Stimulated activated effector memory CD8-positive, alpha-beta T cell treated with anti-CD3 and anti-CD28 coated beads, Interleukin-12 subunit alpha, Interleukin-12 subunit beta, amount 100 ng/mL, for 72 hours (primary cell): ENCODE measurements around the gene GTF3C5.
"Not testable (repeated sequence)": the region's sequence is repeated elsewhere in the genome, so short reads cannot be mapped to it uniquely, and the experiment has no call there.

Experiments used
- ATAC-seq: fragments of 150-1000 bp; cut with Tn5 transposase; 2 replicates; pipeline ENCODE4 v1.10.0; 2021
- DNase-seq, 2 donors: peaks; one replicate each; pipeline ENCODE4 v3.0.0; 2021 to 2022; ENCODE audit warnings: low spot score in 2 of 2
- H3K27ac Mint-ChIP-seq: one replicate; pipeline ENCODE4 v1.8.0; 2022; ENCODE audit warnings: mild to moderate bottlenecking, mixed read lengths
- H3K36me3 Mint-ChIP-seq: one replicate; pipeline ENCODE4 v1.8.0; 2022; ENCODE audit warnings: mild to moderate bottlenecking, mixed read lengths
- H3K4me1 Mint-ChIP-seq: one replicate; pipeline ENCODE4 v1.8.0; 2022; ENCODE audit warnings: mixed read lengths
- H3K4me3 Mint-ChIP-seq: one replicate; pipeline ENCODE4 v1.8.0; 2022; ENCODE audit warnings: mild to moderate bottlenecking, mixed read lengths
- H3K9me3 Mint-ChIP-seq: one replicate; pipeline ENCODE4 v1.8.0; 2022; ENCODE audit warnings: mixed read lengths

The GTF3C5 gene

DNA sequence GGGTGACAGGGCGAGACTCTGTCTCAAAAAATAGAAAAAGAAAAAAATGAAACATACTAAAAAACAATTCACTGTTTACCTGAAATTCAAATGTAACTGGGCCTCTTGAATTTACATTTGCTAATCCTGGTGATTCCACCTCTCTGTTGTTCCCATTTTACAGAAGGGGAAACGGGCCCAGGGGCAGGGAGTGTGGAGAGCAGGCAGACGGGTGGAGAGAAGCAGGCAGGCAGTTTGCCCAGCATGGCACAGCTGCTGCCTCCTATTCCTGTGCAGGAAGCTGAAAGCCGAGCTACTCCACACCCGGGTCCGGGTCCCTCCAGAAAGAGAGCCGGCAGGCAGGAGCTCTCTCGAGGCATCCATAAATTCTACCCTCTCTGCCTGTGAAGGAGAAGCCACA lies 31.8 kb downstream of the GTF3C5 start:
- H3K9me3 Mint-ChIP-seq, H3K4me3 Mint-ChIP-seq, H3K36me3 Mint-ChIP-seq, H3K27ac Mint-ChIP-seq, DNase-seq, ATAC-seq: not testable (repeated sequence)
- H3K4me1 Mint-ChIP-seq = peaks cover 31% of the 10 kb centered on the region

DNA sequence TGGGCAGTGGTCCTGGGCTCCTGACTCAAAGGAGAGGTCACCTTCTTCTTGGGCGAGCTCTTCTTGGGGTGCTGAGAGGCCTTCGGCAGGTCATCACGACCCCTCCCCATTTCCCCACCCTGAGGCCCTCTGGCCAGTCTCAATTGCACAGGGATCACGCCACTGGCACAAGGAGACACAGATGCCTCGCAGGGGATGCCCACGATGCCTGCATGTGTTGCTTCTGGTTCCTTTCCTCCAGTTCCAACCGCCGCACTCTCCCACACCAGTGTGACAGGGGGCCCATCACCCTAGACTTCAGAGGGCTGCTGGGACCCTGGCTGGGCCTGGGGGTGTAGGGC lies 32.3 kb downstream of the GTF3C5 start:
- Mint-ChIP-seq H3K4me1 (peaks cover 26% of the 10 kb centered on the region), H3K36me3 (peaks cover 8% of the 10 kb centered on the region), H3K4me3 (no peak overlapping the region), H3K9me3 (no peaks in the 10 kb centered on the region), H3K27ac (peak overlapping the region; percentile 12)
- no peak for DNase-seq
- ATAC-seq = no peak

DNA sequence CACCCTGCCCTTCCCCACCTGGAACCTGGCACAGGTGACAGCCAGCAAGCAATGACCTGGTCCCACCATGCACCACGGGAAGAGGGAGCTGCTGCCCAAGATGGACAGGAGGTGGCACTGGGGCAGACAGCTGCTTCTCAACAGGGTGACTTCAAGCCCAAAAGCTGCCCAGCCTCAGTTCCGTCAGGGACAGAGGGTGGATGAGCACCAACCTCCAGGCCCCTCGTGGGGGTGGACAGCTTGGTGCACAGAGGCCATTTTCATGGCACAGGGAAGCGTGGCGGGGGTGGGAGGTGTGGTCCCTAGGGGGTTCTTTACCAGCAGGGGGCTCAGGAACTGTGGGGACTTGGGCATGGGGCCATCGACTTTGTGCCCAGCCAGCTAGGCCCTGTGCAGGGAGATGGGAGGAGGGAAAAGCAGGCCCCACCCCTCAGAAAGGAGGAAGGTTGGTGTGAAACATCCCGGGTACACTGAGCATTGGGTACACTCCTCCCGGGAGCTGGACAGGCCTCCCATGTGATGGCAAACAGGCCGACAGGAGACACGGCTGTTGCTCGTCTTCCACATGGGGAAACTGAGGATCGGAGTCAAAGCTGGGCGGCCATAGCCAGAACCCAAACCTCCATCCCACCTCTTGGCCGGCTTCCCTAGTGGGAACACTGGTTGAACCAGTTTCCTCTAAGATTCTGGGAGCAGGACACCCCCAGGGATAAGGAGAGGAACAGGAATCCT lies 32.9 kb downstream of the GTF3C5 start:
- H3K9me3 Mint-ChIP-seq = no peaks in the 10 kb centered on the region
- peaks cover 20% of the 10 kb centered on the region for H3K4me1 Mint-ChIP-seq
- H3K27ac Mint-ChIP-seq = peak overlapping the region; percentile 12
- H3K36me3 Mint-ChIP-seq = peaks cover 6% of the 10 kb centered on the region
- no peak overlapping the region for H3K4me3 Mint-ChIP-seq
- no peak for ATAC-seq
- no peak for DNase-seq

DNA sequence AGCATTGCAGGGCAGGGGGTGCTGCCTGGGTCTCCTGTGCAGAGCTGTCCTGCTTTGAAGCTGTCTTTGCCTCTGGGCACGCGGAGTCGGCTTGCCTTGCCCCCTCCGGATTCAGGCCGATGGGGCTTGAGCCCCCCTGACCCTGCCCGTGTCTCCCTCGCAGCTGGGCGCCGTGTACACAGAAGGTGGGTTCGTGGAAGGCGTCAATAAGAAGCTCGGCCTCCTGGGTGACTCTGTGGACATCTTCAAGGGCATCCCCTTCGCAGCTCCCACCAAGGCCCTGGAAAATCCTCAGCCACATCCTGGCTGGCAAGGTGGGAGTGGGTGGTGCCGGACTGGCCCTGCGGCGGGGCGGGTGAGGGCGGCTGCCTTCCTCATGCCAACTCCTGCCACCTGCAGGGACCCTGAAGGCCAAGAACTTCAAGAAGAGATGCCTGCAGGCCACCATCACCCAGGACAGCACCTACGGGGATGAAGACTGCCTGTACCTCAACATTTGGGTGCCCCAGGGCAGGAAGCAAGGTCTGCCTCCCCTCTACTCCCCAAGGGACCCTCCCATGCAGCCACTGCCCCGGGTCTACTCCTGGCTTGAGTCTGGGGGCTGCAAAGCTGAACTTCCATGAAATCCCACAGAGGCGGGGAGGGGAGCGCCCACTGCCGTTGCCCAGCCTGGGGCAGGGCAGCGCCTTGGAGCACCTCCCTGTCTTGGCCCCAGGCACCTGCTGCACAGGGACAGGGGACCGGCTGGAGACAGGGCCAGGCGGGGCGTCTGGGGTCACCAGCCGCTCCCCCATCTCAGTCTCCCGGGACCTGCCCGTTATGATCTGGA lies 33.7 kb downstream of the GTF3C5 start:
- Mint-ChIP-seq H3K9me3 (no peaks in the 10 kb centered on the region), H3K27ac (no peak overlapping the region), H3K36me3 (no peaks in the 10 kb centered on the region), H3K4me3 (no peak overlapping the region), H3K4me1 (peaks cover 13% of the 10 kb centered on the region)
- ATAC-seq (no peak), DNase-seq (no peak)

DNA sequence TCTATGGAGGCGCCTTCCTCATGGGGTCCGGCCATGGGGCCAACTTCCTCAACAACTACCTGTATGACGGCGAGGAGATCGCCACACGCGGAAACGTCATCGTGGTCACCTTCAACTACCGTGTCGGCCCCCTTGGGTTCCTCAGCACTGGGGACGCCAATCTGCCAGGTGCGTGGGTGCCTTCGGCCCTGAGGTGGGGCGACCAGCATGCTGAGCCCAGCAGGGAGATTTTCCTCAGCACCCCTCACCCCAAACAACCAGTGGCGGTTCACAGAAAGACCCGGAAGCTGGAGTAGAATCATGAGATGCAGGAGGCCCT lies 34.2 kb downstream of the GTF3C5 start:
- Mint-ChIP-seq H3K4me3 (no peak overlapping the region), H3K9me3 (no peaks in the 10 kb centered on the region), H3K36me3 (no peaks in the 10 kb centered on the region), H3K27ac (no peak overlapping the region), H3K4me1 (peaks cover 8% of the 10 kb centered on the region)
- ATAC-seq = no peak
- no peak for DNase-seq

DNA sequence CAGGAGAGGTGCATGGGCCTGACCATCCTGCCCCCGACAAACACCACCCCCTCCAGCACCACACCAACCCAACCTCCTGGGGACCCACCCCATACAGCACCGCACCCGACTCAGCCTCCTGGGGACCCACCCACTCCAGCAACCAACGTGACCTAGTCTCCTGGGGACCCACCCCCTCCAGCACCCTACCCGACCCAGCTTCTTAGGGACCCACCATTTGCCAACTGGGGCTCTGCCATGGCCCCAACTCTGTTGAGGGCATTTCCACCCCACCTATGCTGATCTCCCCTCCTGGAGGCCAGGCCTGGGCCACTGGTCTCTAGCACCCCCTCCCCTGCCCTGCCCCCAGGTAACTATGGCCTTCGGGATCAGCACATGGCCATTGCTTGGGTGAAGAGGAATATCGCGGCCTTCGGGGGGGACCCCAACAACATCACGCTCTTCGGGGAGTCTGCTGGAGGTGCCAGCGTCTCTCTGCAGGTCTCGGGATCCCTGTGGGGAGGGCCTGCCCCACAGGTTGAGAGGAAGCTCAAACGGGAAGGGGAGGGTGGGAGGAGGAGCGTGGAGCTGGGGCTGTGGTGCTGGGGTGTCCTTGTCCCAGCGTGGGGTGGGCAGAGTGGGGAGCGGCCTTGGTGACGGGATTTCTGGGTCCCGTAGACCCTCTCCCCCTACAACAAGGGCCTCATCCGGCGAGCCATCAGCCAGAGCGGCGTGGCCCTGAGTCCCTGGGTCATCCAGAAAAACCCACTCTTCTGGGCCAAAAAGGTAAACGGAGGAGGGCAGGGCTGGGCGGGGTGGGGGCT lies 35.6 kb downstream of the GTF3C5 start:
- ATAC-seq = no peak
- H3K9me3 Mint-ChIP-seq = no peaks in the 10 kb centered on the region
- H3K4me3 Mint-ChIP-seq = no peak overlapping the region
- DNase-seq = no peak
- H3K36me3 Mint-ChIP-seq = peaks cover 7% of the 10 kb centered on the region
- H3K27ac Mint-ChIP-seq = no peak overlapping the region
- peaks cover 1% of the 10 kb centered on the region for H3K4me1 Mint-ChIP-seq

DNA sequence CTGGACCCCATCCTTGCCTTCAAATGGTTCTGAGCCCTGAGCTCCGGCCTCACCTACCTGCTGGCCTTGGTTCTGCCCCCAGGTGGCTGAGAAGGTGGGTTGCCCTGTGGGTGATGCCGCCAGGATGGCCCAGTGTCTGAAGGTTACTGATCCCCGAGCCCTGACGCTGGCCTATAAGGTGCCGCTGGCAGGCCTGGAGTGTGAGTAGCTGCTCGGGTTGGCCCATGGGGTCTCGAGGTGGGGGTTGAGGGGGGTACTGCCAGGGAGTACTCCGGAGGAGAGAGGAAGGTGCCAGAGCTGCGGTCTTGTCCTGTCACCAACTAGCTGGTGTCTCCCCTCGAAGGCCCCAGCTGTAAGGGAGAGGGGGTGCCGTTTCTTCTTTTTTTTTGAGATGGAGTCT lies 36.2 kb downstream of the GTF3C5 start:
- ATAC-seq (no peak), DNase-seq (no peak)
- Mint-ChIP-seq H3K9me3 (no peaks in the 10 kb centered on the region), H3K4me3 (no peak overlapping the region), H3K36me3 (peaks cover 12% of the 10 kb centered on the region), H3K27ac (no peak overlapping the region), H3K4me1 (no peaks in the 10 kb centered on the region)

DNA sequence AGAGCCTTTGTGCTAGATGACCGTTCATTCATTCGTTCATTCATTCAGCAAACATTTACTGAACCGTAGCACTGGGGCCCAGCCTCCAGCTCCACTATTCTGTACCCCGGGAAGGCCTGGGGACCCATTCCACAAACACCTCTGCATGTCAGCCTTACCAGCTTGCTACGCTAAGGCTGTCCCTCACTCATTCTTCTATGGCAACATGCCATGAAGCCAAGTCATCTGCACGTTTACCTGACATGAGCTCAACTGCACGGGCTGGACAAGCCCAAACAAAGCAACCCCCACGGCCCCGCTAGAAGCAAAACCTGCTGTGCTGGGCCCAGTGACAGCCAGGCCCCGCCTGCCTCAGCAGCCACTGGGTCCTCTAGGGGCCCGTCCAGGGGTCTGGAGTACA lies 37.0 kb downstream of the GTF3C5 start:
- Mint-ChIP-seq H3K4me3 (no peak overlapping the region), H3K27ac (no peak overlapping the region), H3K36me3 (peaks cover 12% of the 10 kb centered on the region), H3K9me3 (no peaks in the 10 kb centered on the region), H3K4me1 (no peaks in the 10 kb centered on the region)
- DNase-seq (no peak), ATAC-seq (no peak)

DNA sequence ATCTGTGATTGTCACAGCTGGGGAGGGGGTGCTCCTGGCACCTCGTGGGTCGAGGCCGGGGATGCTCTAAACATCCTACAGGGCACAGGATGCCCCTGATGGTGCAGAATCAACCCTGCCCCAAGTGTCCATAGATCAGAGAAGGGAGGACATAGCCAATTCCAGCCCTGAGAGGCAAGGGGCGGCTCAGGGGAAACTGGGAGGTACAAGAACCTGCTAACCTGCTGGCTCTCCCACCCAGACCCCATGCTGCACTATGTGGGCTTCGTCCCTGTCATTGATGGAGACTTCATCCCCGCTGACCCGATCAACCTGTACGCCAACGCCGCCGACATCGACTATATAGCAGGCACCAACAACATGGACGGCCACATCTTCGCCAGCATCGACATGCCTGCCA lies 37.6 kb downstream of the GTF3C5 start:
- DNase-seq, H3K4me1 Mint-ChIP-seq, H3K27ac Mint-ChIP-seq, ATAC-seq, H3K4me3 Mint-ChIP-seq, H3K9me3 Mint-ChIP-seq: not testable (repeated sequence)
- H3K36me3 Mint-ChIP-seq = peaks cover 12% of the 10 kb centered on the region

DNA sequence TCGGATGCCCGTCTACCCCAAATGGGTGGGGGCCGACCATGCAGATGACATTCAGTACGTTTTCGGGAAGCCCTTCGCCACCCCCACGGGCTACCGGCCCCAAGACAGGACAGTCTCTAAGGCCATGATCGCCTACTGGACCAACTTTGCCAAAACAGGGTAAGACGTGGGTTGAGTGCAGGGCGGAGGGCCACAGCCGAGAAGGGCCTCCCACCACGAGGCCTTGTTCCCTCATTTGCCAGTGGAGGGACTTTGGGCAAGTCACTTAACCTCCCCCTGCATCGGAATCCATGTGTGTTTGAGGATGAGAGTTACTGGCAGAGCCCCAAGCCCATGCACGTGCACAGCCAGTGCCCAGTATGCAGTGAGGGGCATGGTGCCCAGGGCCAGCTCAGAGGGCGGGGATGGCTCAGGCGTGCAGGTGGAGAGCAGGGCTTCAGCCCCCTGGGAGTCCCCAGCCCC lies 39.7 kb downstream of the GTF3C5 start:
- H3K4me1 Mint-ChIP-seq, H3K27ac Mint-ChIP-seq, H3K4me3 Mint-ChIP-seq, DNase-seq, H3K9me3 Mint-ChIP-seq: not testable (repeated sequence)
- ATAC-seq = peak; percentile 31
- peaks cover 12% of the 10 kb centered on the region for H3K36me3 Mint-ChIP-seq

DNA sequence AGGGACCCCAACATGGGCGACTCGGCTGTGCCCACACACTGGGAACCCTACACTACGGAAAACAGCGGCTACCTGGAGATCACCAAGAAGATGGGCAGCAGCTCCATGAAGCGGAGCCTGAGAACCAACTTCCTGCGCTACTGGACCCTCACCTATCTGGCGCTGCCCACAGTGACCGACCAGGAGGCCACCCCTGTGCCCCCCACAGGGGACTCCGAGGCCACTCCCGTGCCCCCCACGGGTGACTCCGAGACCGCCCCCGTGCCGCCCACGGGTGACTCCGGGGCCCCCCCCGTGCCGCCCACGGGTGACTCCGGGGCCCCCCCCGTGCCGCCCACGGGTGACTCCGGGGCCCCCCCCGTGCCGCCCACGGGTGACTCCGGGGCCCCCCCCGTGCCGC lies 40.2 kb downstream of the GTF3C5 start:
- not testable (repeated sequence) for H3K9me3 Mint-ChIP-seq, DNase-seq, ATAC-seq, H3K27ac Mint-ChIP-seq, H3K4me3 Mint-ChIP-seq, H3K4me1 Mint-ChIP-seq
- peaks cover 12% of the 10 kb centered on the region for H3K36me3 Mint-ChIP-seq

DNA sequence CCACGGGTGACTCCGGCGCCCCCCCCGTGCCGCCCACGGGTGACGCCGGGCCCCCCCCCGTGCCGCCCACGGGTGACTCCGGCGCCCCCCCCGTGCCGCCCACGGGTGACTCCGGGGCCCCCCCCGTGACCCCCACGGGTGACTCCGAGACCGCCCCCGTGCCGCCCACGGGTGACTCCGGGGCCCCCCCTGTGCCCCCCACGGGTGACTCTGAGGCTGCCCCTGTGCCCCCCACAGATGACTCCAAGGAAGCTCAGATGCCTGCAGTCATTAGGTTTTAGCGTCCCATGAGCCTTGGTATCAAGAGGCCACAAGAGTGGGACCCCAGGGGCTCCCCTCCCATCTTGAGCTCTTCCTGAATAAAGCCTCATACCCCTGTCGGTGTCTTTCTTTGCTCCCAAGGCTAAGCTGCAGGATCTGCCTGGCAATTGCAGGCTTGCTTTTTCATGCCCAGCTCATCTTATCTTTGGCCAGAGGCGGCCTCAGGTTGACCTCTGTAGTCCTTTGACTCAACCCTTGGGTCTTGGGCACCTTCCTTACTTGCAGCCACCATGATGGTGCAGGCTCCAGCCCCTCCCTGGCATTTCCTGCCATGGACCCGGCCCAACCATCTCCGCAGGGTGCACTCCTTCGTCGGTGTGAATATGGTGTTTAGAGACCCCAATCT lies 40.8 kb downstream of the GTF3C5 start:
- peak overlapping the region; percentile 52 for H3K27ac Mint-ChIP-seq
- no peaks in the 10 kb centered on the region for H3K4me1 Mint-ChIP-seq
- ATAC-seq = no peak
- H3K4me3 Mint-ChIP-seq = no peak overlapping the region
- peaks cover 12% of the 10 kb centered on the region for H3K36me3 Mint-ChIP-seq
- DNase-seq = no peak
- H3K9me3 Mint-ChIP-seq = no peaks in the 10 kb centered on the region

DNA sequence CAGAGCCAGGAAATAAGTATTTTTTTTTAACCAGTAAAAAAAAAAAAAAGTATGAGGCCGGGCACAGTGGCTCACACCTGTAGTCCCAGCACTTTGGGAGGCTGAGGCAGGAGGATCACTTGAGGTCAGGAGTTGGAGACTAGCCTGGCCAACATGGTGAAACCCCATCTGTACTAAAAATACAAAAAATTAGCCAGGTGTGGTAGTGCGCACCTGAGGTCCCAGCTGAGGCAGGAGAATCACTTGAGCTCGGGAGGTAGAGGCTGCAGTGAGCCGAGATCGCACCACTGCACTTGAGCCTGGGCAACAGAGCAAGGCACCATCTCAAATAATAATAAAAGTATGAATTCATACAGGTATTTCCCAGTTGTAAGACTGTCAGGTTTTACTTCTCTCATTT lies 41.4 kb downstream of the GTF3C5 start:
- ATAC-seq, DNase-seq, H3K9me3 Mint-ChIP-seq, H3K4me3 Mint-ChIP-seq, H3K4me1 Mint-ChIP-seq: not testable (repeated sequence)
- Mint-ChIP-seq H3K27ac (peak overlapping the region; percentile 52), H3K36me3 (peaks cover 12% of the 10 kb centered on the region)

DNA sequence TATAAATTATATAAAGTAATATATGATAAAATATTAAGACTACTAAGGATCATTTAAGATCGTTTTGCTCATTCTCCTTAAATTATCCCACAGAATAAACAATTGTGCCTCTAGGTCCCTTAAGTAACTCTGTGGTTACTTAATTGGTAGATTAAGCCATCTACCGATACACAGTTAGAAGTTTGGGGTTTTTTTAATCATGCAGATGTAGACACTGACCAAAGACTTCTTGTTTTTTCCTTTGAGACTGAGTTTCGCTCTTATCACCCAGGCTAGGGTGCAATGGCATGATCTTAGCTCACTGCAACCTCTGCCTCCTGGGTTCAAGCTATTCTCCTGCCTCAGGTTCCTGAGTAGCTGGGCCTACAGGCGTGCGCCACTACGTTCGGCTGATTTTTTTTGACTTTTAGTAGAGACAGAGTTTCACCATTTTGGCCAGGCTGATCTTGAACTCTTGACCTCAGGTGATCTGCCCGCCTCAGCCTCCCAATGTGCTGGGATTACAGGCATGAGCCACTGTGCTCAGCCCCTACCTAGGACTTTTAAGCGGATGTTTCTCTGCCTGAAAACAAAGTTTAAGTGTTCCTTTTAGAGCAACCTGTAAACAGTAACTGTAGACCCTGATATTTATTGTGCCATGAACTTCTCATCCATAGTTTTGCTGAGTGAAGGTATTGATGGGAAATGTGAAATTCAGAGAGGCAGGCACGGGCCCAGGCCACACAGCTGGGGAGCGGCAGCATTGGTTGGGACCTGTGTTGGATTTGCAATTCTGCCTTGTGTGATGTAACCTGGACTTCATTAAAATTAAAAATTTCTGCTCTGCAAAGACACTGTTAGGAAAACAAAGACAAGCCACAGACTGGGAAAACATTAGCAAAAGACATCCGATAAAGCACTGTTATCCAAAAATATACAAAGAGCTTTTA lies 42.6 kb downstream of the GTF3C5 start:
- no peak overlapping the region for H3K4me3 Mint-ChIP-seq
- ATAC-seq (no peak), DNase-seq (no peak)
- H3K27ac Mint-ChIP-seq = no peak overlapping the region
- H3K4me1 Mint-ChIP-seq = no peaks in the 10 kb centered on the region
- H3K9me3 Mint-ChIP-seq = no peaks in the 10 kb centered on the region
- peaks cover 12% of the 10 kb centered on the region for H3K36me3 Mint-ChIP-seq
